Measurements from ENCODE around the gene KATNB1.

The KATNB1 gene

DNA sequence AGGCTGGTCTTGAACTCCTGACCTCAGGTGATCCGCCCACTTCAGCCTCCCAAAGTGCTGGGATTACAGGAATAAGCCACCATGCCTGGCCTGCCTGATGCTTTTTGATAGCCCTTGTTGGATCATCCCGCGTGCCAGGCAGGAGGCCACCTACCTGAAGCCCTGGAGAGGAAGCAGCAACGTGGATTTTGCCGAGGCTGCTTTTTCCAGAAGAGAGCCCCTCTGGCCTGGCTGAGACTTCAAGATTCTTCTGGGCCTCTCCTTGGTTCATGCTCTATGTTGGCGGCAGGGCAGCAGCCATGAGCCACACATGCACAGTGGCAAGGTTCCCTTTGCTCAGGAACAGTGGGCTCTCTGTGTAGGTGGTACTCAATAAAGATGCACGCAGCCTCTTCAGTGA is 11.5 kb downstream of the KATNB1 start:
- no peak for DNase-seq

DNA sequence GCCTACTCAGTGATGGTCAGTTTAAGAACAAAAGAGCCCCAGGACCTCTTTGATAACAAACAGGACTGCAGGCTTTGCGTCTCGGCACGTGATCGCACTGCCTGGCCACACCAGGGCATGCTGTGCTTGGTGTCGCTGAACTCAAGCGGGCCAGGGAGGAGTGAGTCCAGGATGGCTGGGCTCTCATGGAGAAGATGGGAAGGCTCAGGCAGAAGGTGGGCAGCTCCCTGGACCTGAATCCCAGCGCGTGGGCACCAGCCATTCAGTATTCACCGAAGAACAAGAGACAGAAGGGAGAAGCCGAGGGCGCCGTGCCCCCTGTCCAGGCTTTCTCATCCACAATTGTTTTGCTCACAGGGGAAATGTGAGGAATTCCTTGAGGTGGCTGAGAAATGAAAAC is 11.9 kb downstream of the KATNB1 start:
- no peak for DNase-seq

DNA sequence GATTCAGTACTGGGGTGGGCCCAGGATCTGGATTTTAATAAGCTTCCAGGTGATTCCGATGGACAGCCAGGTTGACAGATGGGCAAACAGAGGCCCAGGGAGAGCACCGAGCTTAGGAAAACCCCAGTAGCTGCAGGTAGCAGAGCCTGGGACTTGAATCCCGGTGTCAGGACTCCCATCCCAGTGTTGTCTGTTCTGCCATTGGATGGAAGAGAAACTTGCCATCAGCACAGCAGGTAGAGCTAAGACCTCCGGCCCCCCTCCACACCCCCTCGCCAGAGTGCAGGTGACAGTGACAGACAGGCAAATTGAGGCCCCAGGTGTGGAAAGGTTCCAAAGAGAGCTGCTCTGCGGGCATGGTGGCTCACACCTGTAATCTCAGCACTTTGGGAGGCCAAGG is 12.4 kb downstream of the KATNB1 start:
- DNase-seq, result no peak

DNA sequence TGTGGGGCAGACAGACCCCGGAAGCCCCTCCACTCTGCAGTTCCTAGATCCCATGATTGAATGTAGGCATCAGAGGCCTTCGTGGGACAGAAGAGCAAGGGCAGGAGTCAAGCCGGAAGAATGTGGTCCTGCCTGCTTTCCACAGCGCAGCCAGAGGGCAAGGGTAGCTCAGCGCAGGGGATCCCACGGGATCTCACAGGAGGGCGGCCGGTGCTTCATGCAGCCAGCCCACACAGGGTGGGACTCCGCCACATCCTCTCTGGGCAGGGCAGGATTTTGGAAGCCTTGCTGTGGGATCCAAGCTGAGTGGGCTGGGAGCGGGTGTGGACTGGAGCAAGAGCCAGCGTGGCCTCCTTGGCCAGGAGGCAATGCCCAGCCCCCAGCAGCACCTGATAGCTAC is 13.0 kb downstream of the KATNB1 start:
- DNase-seq, result no peak

DNA sequence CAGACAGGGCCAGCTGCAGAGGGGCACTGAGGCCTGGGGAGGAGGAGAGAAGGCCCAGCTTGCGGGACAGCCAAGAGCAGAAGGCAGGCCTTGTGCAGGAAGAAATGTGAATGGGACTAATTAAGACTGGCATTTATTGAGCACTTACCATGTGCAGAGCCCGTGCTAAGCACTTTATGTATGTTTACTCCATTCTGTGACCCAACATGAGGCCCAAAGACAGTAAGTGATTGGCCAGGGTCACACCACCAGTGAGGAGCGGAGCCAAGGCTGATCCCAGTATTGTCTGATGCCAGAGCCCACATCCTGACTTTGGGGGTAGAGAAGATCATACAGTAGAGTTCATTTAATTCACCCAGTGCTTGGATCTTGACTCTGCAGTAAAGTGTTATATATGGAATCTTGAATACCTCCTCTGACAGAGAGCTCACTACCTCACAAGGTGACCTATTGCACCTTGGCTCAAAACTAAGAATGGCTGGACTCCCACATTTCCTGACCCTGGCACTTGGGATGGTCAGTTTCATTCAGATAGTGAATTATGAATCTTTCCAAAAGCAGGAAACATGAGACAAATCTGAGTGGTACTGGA is 13.6 kb downstream of the KATNB1 start:
- DNase-seq, result no peak

DNA sequence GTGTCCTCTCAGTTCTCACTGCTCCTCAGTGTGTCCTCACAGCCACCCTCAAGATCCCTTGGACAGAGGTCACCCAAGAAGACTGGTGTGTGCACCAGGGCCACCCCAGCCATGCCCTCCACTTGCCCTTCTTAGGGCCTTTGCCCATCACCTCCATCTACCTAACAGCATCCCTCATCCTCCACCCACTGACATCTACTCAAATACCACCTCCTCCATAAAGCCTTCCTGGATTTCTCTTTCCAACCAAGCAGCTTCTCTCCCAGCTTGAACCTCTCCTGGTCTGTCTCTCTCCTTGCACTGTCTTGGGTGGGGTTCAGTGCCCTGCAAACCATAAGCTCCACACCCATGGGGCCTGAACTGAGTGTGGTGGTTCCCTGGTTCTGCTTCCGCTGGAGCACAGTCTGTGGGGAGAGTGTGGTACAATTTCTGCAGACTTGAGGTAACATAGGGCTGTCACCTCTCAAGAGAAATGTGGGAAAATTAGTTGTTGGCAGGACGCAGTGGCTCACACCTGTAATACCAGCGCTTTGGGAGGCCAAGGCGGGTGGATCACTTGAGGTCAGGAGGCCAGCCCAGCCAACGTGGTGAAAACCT is 14.4 kb downstream of the KATNB1 start:
- no peak for DNase-seq

DNA sequence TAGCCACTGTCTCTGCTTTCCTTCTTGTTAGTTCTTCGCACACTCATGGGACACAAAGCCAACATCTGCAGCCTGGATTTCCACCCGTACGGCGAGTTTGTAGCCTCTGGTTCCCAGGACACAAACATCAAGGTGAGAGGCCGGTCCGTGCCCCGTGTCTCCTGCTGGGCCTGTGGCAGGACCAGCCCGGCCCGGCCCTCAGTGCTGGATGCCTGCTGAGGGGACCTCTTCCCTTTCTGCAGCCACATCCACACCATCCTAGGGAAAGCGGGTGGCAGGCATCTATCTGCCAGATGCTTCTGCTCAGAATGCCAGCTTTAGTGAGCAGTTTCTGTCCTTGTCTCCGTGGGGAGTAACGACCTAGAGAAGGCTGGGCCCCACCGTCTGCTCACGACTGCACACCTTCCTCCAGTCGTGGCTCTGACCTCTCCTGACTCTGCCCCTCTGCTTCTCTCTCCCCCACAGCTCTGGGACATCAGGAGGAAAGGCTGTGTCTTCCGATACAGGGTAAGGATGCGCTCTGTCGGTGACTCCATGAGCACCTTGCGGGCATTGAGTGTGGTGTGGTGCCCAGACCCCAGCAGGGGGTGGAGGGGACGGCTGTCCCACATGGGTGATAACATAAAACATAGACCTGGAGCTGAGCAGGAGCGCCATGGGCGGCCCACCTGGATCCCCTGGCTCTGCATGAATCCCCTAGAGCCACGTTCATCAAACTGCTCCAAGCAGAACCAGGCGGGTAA is 15.4 kb downstream of the KATNB1 start:
- DNase-seq, result no peak

DNA sequence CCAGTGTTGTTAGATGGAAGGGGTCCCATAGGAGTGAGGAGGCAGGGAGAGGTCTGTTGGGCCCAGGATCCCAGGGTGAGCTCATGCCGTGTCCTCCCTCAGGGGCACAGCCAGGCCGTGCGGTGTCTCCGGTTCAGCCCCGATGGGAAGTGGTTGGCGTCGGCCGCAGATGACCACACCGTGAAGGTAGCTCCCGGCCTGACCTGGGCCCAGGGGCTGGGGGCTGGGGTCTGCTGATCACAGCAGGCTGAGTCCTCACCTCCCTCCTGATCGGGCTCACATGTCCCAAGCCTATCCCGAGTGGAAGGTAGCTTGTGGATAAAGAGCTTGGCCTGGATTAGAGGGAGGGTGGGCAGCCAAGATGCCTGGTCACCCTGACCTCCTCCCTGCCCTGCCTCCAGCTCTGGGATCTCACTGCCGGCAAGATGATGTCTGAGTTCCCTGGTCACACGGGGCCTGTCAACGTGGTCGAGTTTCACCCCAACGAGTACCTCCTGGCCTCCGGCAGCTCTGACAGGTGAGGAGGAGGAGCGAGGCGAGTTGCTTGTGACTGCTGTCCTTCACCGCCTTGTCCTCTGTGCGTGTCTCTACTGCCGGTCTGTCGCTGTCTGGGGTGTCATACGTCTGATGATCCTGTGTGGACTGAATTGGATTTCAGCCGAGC is 16.1 kb downstream of the KATNB1 start:
- no peak for DNase-seq

DNA sequence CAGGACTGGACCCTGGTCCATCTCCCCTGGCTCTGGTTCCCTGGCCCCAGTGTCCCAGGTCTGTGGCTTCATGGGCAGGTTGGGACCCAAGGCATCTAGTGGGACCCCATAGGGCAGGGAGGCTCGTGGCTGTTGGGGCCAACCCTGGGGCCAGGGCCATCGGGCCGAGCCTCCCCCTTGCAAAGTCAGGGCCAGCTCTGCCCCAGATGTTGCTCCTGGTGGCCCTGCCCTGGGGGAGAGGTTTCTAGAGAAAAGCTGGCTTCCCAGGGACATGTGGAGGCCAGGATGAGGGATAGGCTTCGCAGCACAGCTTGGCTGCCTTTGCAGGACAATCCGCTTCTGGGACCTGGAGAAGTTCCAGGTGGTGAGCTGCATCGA is 16.6 kb downstream of the KATNB1 start:
- DNase-seq, result no peak

DNA sequence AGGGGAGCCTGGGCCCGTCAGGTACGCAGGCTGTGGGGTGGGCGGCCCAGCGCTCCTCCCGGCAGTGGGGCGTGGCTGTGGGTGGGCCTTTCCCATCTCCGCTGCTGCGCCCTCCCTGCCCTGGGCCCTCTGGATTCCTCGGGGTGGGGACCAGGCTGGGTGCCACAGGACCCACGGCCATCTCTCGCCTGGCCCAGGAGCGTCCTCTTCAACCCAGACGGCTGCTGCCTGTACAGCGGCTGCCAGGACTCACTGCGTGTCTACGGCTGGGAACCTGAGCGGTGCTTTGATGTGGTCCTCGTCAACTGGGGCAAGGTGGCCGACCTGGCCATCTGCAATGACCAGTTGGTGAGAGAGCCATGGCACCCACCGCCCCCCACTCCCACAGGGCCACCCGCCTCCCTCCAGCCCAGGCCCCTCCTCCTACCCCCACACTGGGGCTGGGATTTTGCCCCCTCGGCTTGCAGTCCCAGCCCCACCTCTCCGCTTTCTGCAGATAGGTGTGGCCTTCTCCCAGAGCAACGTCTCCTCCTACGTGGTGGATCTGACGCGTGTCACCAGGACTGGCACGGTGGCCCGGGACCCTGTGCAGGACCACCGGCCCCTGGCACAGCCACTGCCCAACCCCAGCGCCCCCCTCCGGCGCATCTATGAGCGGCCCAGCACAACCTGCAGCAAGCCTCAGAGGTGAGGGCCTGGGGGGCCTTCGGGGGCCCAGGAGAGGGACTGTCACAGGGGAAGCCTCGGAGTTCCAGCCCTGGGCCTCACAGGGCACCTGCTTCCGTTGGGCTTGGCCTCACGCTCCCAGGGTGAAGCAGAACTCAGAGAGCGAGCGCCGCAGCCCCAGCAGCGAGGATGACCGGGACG is 17.2 kb downstream of the KATNB1 start:
- no peak for DNase-seq

DNA sequence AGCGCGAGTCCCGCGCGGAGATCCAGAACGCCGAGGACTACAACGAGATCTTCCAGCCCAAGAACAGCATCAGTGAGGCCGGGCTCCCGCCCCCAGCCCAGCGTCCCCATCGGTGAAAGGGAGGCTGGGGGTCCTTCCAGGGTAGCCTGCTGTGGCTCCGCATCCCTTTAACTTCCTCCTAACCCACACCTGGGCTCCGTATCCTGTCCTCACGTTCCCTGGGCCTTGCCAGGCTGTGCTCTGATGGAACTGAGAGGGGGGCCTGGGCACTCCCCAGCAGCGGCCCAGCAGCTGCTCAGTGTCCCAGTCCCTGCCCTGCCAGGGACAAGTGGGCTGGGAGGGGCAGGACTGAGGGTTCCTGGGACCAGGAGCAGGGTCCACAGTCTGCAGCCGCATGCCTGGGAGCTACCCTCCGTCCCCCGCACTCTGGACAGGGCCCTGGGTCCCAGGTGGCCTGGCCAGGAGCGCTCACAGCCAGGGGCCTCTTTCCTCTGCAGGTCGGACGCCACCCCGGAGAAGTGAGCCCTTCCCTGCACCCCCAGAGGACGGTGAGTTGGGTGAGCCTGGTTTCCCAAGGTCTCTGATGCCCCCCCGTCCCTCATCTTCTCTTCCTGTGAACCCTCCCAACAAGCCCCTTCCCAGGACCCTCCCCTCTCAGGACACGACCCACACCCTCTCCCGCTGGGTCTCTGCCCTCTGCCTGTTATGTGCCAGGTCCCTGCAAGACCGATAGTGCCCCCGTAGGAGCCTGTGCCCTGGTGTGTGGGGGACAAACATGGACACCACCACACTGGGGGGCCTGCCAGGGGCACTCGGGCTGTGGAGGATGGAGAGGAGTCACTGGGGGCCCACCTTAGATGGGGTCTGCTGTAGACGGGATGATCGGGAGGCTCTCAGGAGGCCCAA is 18.1 kb downstream of the KATNB1 start:
- DNase-seq, result no peak

DNA sequence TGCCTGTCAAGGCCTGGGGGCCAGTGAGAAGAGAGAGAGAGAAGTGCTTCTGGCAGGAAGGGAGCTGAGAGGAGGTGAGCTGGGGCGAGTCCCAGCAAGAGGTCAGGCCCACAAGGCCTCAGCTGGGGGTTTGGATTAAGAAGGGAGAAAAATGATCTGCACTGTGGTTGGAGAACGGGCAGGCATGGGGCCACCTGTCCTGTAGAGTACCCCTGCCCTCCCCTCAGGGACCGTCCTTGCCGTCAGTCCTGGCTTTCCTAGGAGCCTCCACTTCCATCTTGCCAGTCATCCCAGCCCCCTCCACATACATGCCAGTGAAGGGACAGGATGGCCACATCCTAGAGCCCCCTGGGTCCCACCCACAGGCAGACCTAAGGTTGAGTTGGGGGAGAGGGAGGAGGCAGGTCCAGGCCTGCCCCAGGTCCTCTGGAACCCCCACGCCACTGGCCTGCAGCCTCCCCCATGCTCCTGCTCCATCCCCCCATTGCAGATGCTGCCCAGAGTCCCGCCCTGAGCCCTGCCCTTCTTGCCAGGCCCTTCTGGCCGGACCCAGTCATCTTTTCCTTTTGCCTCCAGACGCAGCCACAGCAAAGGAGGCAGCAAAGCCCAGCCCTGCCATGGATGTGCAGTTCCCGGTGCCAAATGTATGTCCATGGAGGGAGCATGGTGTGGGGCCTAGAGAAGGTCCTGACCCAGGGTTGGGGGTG is 18.9 kb downstream of the KATNB1 start:
- DNase-seq, result no peak

DNA sequence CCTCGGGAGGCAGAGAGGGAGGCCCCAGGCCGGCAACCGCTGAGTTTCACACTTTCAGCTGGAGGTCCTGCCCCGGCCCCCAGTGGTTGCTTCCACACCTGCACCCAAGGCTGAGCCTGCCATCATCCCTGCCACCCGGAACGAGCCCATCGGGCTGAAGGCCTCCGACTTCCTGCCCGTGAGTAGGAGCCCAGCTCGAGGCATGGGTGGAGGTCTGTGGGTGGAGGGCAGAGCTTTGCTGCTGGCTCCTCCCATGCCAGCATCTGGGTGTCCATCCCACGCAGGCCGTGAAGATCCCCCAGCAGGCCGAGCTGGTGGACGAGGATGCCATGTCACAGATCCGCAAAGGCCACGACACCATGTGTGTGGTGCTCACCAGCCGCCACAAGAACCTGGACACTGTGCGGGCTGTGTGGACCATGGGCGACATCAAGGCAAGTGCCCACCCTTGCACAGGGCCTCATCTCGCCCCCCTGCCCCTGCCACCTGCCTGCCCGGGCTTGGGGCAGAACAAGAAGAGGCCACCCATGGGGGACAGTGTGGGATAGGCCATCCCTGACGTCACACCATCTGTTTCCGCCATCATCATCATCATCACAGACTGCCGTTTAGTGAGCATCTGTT is 19.6 kb downstream of the KATNB1 start:
- DNase-seq, result no peak

DNA sequence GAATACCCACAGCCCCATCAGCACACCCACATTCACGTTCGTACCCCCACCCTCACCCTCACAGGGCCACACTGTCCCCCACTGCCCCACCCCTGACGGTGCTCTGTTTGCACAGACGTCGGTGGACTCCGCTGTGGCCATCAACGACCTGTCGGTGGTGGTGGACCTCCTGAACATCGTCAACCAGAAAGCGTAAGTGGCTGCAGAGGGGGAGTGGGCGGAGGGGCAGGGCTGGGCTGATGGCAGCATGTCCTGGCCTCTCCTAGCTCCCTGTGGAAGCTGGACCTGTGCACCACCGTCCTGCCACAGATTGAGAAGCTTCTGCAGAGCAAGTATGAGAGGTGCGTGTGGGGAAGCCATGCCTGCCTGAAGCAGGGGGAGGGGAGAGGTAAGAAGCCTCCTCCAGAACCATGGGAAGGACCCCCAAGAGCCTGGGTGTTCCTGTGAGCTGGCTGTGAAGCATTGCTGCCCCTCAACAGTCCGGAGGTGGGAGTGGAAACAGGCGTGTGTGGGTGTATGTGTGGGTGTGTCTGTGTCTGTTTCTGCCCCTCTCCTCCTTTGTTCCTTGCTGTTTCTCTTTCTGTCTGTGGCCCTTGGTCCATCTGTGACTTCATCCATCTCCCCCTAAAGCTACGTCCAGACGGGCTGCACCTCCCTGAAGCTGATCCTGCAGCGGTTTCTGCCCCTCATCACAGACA is 20.3 kb downstream of the KATNB1 start:
- no peak for DNase-seq

DNA sequence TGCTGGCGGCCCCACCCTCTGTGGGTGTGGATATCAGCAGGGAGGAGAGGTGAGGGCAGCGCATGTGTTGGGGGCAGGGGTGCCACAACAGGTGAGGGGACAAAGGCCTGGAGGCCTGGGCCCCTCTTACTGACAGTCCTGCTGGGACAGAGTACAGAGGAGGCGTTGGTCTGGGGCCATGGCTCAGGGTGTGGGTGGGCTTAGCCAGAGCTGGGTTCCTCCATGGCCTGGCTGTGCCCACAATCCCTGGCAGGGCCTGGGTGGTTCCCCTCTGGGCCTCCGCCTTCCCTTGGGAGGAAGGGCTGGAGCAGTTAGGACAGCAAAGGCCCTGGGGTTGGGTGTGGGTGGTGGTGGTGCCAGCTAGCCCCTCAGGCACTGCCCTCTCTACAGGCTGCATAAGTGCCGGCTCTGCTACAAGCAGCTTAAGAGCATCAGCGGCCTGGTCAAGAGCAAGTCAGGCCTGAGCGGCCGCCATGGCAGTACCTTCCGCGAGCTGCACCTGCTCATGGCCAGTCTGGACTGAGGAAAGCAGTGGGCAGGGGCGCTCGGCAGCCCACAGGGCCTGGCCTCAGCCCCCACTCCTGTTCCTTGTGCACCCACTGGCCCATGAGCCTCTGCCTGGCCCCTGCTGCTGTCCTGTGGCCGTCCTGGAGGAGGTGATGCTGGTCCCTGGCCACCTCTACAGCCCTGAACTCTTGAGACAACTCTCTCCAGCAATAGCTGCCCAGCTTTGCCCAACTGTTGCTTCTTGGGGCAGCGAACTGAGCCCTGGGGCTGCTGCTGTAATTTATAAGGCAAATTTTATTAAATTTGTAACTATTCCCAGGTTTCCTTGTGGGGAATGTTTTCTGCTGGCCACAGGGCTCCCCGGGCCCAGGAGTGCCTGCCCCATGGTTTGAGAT is 21.1 kb downstream of the KATNB1 start:
- no peak for DNase-seq

DNA sequence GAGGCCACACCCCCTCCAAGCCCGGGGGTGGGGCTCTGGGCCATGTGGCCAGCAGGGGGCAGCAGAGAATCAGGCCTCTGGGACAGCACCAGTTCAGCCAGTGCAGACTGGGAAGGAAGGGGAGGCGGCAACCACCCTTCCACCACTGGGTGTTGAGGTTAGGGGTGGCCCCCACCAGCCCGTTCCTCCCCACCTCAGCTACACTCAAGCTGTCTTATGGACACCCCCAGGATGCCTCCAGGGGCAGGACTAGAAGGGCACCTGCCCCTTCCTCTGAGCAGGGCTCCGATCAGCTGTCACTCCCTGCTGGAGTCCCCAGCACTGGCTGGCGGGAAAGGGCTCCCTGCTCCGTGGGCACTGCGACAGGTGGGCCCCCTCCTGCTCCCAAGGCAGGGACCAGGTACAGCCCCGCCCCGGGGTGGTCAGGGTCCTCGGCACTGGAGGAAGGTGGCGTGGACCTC is 21.8 kb downstream of the KATNB1 start:
- DNase-seq, result peak in 1 of 2 experiments; percentile 27

DNA sequence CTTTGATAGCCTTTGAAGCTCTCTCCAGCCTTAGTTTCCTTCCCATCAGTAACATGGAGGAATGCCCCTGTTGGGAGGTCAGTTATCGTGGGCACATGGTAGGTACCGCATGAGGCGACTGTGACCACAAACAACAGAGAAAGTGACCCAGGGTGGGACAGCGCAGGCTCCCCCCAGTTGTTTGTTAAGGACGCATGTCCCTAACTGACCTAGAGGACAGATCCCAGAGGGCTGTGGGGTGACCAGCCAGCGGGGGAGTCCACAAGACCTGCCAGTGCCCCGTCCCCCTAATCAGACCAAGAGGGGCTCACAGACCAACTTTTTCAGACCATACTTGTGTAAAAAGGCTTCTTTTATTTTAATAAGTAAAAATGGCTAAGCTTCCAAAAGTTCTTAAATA is 22.3 kb downstream of the KATNB1 start:
- DNase-seq, result no peak

DNA sequence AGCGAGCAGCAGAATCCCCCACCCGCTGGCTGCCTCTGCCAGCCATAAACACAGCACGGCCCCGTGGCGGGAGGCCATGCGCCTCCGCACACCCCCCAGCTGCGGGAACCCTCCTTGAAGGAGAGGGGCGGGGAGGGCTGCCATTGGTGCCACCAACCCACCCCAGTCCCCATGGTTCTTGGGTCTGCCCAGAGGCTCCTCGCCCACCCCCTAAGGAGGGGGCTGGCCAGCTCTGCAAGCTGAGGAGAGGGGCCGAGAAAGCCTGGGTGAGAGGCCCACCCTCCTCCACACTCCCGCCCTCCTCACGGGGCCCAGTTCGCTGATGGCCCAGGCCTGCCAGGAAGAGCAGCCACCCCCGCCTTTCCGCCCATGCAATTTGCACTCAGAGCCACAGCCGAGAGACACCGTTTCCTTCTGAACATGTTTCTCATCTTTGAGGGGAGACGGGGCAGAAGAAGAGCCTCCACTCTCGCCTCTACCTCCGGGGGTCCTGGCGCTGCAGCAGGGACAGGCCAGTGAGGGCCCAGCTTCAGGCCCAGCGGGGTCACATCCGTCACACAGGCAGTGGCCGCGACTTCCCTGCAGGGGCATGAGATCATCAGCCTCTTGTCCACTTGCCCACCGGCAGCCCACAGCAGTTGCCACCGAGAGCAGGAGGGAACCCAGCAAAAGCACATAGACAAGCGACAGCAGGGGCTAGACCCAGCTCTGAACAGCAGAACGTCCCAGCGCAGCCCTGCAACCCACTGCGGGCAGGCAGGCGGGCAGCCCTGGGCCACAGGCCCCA is 23.0 kb downstream of the KATNB1 start:
- no peak for DNase-seq
